Pancreas (tissue), 10 donors: ENCODE results near the gene S1PR5. TPM values are rescaled to one million over a fixed set of nuclear protein-coding genes. Genes with fewer than 3 reads are reported as not detected.

Experiments used
- ATAC-seq, 4 donors: fragments of 200-7000 bp; cut with Tn5 transposase; one replicate each; pipeline versions ENCODE4 v1.8.0 to v1.9.1; 2020; ENCODE audit warnings: mild to moderate bottlenecking in 4 of 4, moderate library complexity in 4 of 4
- DNase-seq, 6 donors: peaks; one replicate each; pipeline ENCODE4 v3.0.0-alpha.2; 2020
- FAIRE-seq: peaks from 2 replicates; lab custom pipeline; 2012; peaks lifted over from hg19 to GRCh38; lab: Jason Lieb, UNC
- H3K27ac ChIP-seq, 4 donors: fragments of 200-600 bp; sonication (generic); 1 replicate in 3 of 4; 2 replicates in 1 of 4; pipeline versions ENCODE4 v1.5.0 to v1.8.0; 2020
- H3K27me3 ChIP-seq, 4 donors: fragments of 200-600 bp; one replicate each; pipeline ENCODE4 v1.8.0; 2021
- H3K36me3 ChIP-seq, 3 donors: fragments of 200-600 bp; sonication (generic) in 1 of 3; one replicate each; pipeline versions ENCODE4 v1.5.0 to v1.8.0; 2020 to 2021
- H3K4me1 ChIP-seq, 3 donors: fragments of 200-600 bp; one replicate each; pipeline ENCODE4 v1.8.0; 2021
- H3K4me3 ChIP-seq, 4 donors: fragments of 200-600 bp; sonication (generic) in 2 of 4; one replicate each; pipeline versions ENCODE4 v1.5.0 to v1.8.0; 2020 to 2021
- H3K9me3 ChIP-seq, 4 donors: fragments of 200-600 bp; one replicate each; pipeline ENCODE4 v1.8.0; 2021
- WGBS, 2 donors: extraction: QIAGEN DNeasy Blood & Tissue Kit; methylation state at CpG; one replicate each; pipeline ENCODE4 v1.1.7; 2013; 5-methylcytosine and 5-hydroxymethylcytosine counted together
- intact Hi-C, 3 donors: fragments of 100-400 bp; cut with DNase I; formaldehyde crosslinking; loops; one replicate each; pipeline versions ENCODE4 v1.11.1 to v1.14.2; 2022
- polyA plus RNA-seq, 2 donors: library from polyadenylated mRNA; stranded (reverse); fragments of 200-250 nt; gene quantifications; one replicate each; pipeline ENCODE4 v1.2.3, GENCODE V29; 2013
- total RNA-seq, 6 donors: library from RNA; stranded (reverse); fragmentation: NEBNext Ultra II Directional in 4 of 6; extraction: Animal tissue kit (Norgen Biotek cat#: 25700) in 4 of 6; gene quantifications; one replicate each; pipeline versions ENCODE4 v1.2.1 to v1.2.4, GENCODE V29; 2021 to 2023
- TF ChIP-seq, protein P1 (sequence below), 4 donors: fragments of 200-600 bp; sonication (generic) in 3 of 4; IDR thresholded peaks; one replicate each; pipeline versions ENCODE4 v1.5.0 to v1.8.0; 2021; ENCODE audit warnings: antibody characterized with exemption in 4 of 4
- donor health status: healthy with polysubstance abuse.
- donor health status: DM: no; HTN: no; CAD: no; lungs with moderate emphysema.
- donor health status: DM: no; HTN: no; CAD: no.
- donor health status: control.
- donor health status: control.
- donor health status: Bipolar disorder and iron deficiency.
- donor health status: DM: yes; HTN: yes; CAD: no.
- donor health status: DM: no; HTN: no; CAD: no.
- donor health status: DM: no; HTN: no; CAD: no.
- donor health status: DM: yes; HTN: yes; CAD: no.

The S1PR5 gene
- total and polyA plus RNA-seq, 8 donors = 0.21 to 1.3 (median 0.53) TPM

- no peaks in the 10 kb centered on the region for H3K36me3 ChIP-seq
- peaks cover 0 to 11% (median 0%) of the 10 kb centered on the region in 3 donors for H3K4me1 ChIP-seq
- WGBS, 2 donors = 85 to 92% methylated on average over 7 of the region's 7 CpGs
- TF ChIP-seq, protein P1, sequence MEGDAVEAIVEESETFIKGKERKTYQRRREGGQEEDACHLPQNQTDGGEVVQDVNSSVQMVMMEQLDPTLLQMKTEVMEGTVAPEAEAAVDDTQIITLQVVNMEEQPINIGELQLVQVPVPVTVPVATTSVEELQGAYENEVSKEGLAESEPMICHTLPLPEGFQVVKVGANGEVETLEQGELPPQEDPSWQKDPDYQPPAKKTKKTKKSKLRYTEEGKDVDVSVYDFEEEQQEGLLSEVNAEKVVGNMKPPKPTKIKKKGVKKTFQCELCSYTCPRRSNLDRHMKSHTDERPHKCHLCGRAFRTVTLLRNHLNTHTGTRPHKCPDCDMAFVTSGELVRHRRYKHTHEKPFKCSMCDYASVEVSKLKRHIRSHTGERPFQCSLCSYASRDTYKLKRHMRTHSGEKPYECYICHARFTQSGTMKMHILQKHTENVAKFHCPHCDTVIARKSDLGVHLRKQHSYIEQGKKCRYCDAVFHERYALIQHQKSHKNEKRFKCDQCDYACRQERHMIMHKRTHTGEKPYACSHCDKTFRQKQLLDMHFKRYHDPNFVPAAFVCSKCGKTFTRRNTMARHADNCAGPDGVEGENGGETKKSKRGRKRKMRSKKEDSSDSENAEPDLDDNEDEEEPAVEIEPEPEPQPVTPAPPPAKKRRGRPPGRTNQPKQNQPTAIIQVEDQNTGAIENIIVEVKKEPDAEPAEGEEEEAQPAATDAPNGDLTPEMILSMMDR (IDR thresholded peaks at IDR 0.05) = no peak
- H3K4me3 ChIP-seq = no peak overlapping the region
- no peaks in the 10 kb centered on the region for H3K27me3 ChIP-seq
- no peak for ATAC-seq
- no peak for FAIRE-seq
- intact Hi-C loops = no loop called here
- H3K27ac ChIP-seq = no peak overlapping the region
- H3K9me3 ChIP-seq = no peaks in the 10 kb centered on the region
- no peak for DNase-seq
These were observed 4.0 kb downstream of the S1PR5 start for GRCh38 chr19:10513223-10513622.

- Histone ChIP-seq H3K4me3 (no peak overlapping the region), H3K9me3 (no peaks in the 10 kb centered on the region), H3K27me3 (no peaks in the 10 kb centered on the region), H3K4me1 (no peaks in the 10 kb centered on the region), H3K36me3 (no peaks in the 10 kb centered on the region), H3K27ac (no peak overlapping the region)
- WGBS, 2 donors = 17 to 19% methylated on average over 15 of the region's 15 CpGs
- intact Hi-C loops = no loop called here
- no peak for FAIRE-seq
- DNase-seq = peak in 3 of 6 donors; percentile 53 to 68 (median 61)
- ATAC-seq = peak in 1 of 4 donors; percentile 34
- TF ChIP-seq, protein P1 (IDR thresholded peaks at IDR 0.05) = peak in 3 of 4 donors; percentile 27 to 47 (median 38)
These were observed 6.9 kb downstream of the S1PR5 start for GRCh38 chr19:10510301-10510802.

GRCh38 chr19:10508707-10509106 is 8.5 kb downstream of the S1PR5 start:
- H3K27ac ChIP-seq = no peak overlapping the region
- H3K4me1 ChIP-seq = no peaks in the 10 kb centered on the region
- intact Hi-C loops = no loop called here
- H3K4me3 ChIP-seq = no peak overlapping the region
- H3K9me3 ChIP-seq = no peaks in the 10 kb centered on the region
- DNase-seq (no peak), FAIRE-seq (no peak), ATAC-seq (no peak)
- 88 to 90% methylated on average over 3 of the region's 3 CpGs for WGBS, 2 donors
- TF ChIP-seq, protein P1 (IDR thresholded peaks at IDR 0.05) = no peak
- H3K27me3 ChIP-seq = no peaks in the 10 kb centered on the region
- H3K36me3 ChIP-seq = no peaks in the 10 kb centered on the region

DNA sequence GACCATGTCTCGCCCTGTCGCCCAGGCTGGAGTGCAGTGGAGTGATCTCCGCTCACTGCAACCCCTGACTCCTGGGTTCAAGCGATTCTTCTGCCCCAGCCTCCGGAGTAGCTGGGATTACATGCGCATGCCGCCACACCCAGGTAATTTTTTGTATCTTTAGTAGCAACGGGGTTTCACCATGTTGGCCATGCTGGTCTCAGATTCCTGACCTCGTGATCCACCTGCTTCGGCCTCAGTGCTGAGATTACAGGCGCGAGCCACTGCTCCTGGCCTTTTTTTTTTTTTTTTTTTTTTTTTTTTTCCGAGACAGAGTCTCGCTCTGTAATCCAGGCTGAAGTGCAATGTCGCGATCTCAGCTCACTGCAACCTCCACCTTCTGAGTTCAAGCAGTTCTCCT is 9.2 kb downstream of the S1PR5 start:
- intact Hi-C loops = no loop called here
- FAIRE-seq (no peak), ATAC-seq (no peak)

More for the DNA sequence above, 9.2 kb downstream of the S1PR5 start:
- Histone ChIP-seq H3K27me3 (no peaks in the 10 kb centered on the region), H3K36me3 (no peaks in the 10 kb centered on the region), H3K4me1 (no peaks in the 10 kb centered on the region), H3K9me3 (no peaks in the 10 kb centered on the region), H3K27ac (no peak overlapping the region), H3K4me3 (no peak overlapping the region)
- 79 to 87% methylated on average over 16 of the region's 16 CpGs for WGBS, 2 donors
- no peak for DNase-seq
- TF ChIP-seq, protein P1 (IDR thresholded peaks at IDR 0.05) = no peak
